D721Med (cell line): ENCODE measurements around the gene TSHR.
A peak's percentile ranks its signal among the peaks of the same experiment; 100 is the strongest.

Experiments used
- DNase-seq: peaks from one replicate; pipeline ENCODE4 v3.0.0; 2011; ENCODE audit warnings: low spot score; ENCODE audit not compliant: insufficient read length
- FAIRE-seq: peaks from 2 replicates; lab custom pipeline; 2011; peaks lifted over from hg19 to GRCh38; lab: Jason Lieb, UNC
- CTCF ChIP-seq: IDR thresholded peaks from 2 replicates; pipeline ENCODE4 v1.5.1; 2012; ENCODE audit warnings: mild to moderate bottlenecking, control low read depth; ENCODE audit not compliant: insufficient read depth; ENCODE audit errors: missing control alignments

The TSHR gene

GRCh38 chr14:80978403-80978802, 23.0 kb downstream of the TSHR start:
- no peak for TF ChIP-seq CTCF
- DNase-seq (no peak), FAIRE-seq (no peak)

- TF ChIP-seq CTCF = no peak
- no peak for FAIRE-seq
These were observed 24.5 kb downstream of the TSHR start for GRCh38 chr14:80979951-80980350.

GRCh38 chr14:80981156-80981555, 25.7 kb downstream of the TSHR start:
- DNase-seq (no peak), FAIRE-seq (no peak)
- no peak for TF ChIP-seq CTCF

More at GRCh38 chr14:80979951-80980350, 24.5 kb downstream of the TSHR start:
- no peak for DNase-seq

GRCh38 chr14:80981673-80982072, 26.3 kb downstream of the TSHR start:
- no peak for TF ChIP-seq CTCF
- DNase-seq = no peak
- no peak for FAIRE-seq

GRCh38 chr14:80982711-80983110, 27.3 kb downstream of the TSHR start:
- no peak for TF ChIP-seq CTCF
- DNase-seq = no peak
- no peak for FAIRE-seq

- peak; percentile 35 for FAIRE-seq
- TF ChIP-seq CTCF = peak; percentile 95
- no peak for DNase-seq
These were observed 32.0 kb downstream of the TSHR start for GRCh38 chr14:80987235-80988032.

- FAIRE-seq (no peak), DNase-seq (no peak)
- no peak for TF ChIP-seq CTCF
These were observed 32.8 kb downstream of the TSHR start for GRCh38 chr14:80988192-80988591.
